ENCODE data around the gene ADGRL2. TPM values are rescaled to one million over a fixed set of nuclear protein-coding genes. Genes with fewer than 3 reads are reported as not detected.

ADGRL2 gene
- total RNA-seq, 1 donor from 2014 or later: 85.4 TPM

- Mint-ChIP-seq H3K4me3 (ENCODE audit: unreplicated experiment) (no peak overlapping the region), H3K36me3 (ENCODE audit: low read depth, unreplicated experiment) (no peaks in the 10 kb centered on the region), H3K27me3 (ENCODE audit: unreplicated experiment) (no peaks in the 10 kb centered on the region), H3K4me1 (ENCODE audit: unreplicated experiment) (peaks cover 3% of the 10 kb centered on the region), H3K27ac (ENCODE audit: unreplicated experiment) (no peak overlapping the region), H3K9me3 (ENCODE audit: unreplicated experiment) (no peaks in the 10 kb centered on the region)
- DNase-seq (ENCODE audit: low spot score): no peak
- TF ChIP-seq CTCF (IDR thresholded peaks at IDR 0.05; ENCODE audit: unreplicated experiment): peak; percentile 48
Measured at GRCh38 chr1:81781749-81782148, 19.0 kb upstream of the ADGRL2 start.

- no peak overlapping the region for H3K4me3 Mint-ChIP-seq (ENCODE audit: unreplicated experiment)
- peaks cover 2% of the 10 kb centered on the region for H3K27me3 Mint-ChIP-seq (ENCODE audit: unreplicated experiment)
- H3K27ac Mint-ChIP-seq (ENCODE audit: unreplicated experiment): no peak overlapping the region
- no peaks in the 10 kb centered on the region for H3K36me3 Mint-ChIP-seq (ENCODE audit: low read depth, unreplicated experiment)
- no peak for TF ChIP-seq CTCF (IDR thresholded peaks at IDR 0.05; ENCODE audit: unreplicated experiment)
- no peak for DNase-seq (ENCODE audit: low spot score)
- H3K9me3 Mint-ChIP-seq (ENCODE audit: unreplicated experiment): no peaks in the 10 kb centered on the region
- no peaks in the 10 kb centered on the region for H3K4me1 Mint-ChIP-seq (ENCODE audit: unreplicated experiment)
Measured at GRCh38 chr1:81792184-81792583, 8.6 kb upstream of the ADGRL2 start.

- no peaks in the 10 kb centered on the region for H3K9me3 Mint-ChIP-seq (ENCODE audit: unreplicated experiment)
Measured at GRCh38 chr1:81797701-81798100, 3.0 kb upstream of the ADGRL2 start.

GRCh38 chr1:81799939-81800694 is 617 bp upstream of the ADGRL2 start:
- peak; percentile 63 for DNase-seq (ENCODE audit: low spot score)

More at GRCh38 chr1:81797701-81798100, 3.0 kb upstream of the ADGRL2 start:
- Mint-ChIP-seq H3K27ac (ENCODE audit: unreplicated experiment) (no peak overlapping the region), H3K27me3 (ENCODE audit: unreplicated experiment) (peaks cover 13% of the 10 kb centered on the region), H3K36me3 (ENCODE audit: low read depth, unreplicated experiment) (peaks cover 3% of the 10 kb centered on the region), H3K4me3 (ENCODE audit: unreplicated experiment) (no peak overlapping the region), H3K4me1 (ENCODE audit: unreplicated experiment) (peaks cover 6% of the 10 kb centered on the region)
- no peak for DNase-seq (ENCODE audit: low spot score)
- no peak for TF ChIP-seq CTCF (IDR thresholded peaks at IDR 0.05; ENCODE audit: unreplicated experiment)

More at GRCh38 chr1:81799939-81800694, 617 bp upstream of the ADGRL2 start:
- no peaks in the 10 kb centered on the region for H3K9me3 Mint-ChIP-seq (ENCODE audit: unreplicated experiment)
- no peak for TF ChIP-seq CTCF (IDR thresholded peaks at IDR 0.05; ENCODE audit: unreplicated experiment)
- peak overlapping the region; percentile 97 for H3K4me3 Mint-ChIP-seq (ENCODE audit: unreplicated experiment)
- H3K36me3 Mint-ChIP-seq (ENCODE audit: low read depth, unreplicated experiment): peaks cover 3% of the 10 kb centered on the region
- peak overlapping the region; percentile 99 for H3K27ac Mint-ChIP-seq (ENCODE audit: unreplicated experiment)
- peaks cover 20% of the 10 kb centered on the region for H3K4me1 Mint-ChIP-seq (ENCODE audit: unreplicated experiment)
- peaks cover 22% of the 10 kb centered on the region for H3K27me3 Mint-ChIP-seq (ENCODE audit: unreplicated experiment)
